CD4-positive, CD25-positive, alpha-beta regulatory T cell (primary cell): ENCODE data around the gene C1QC. TPM values are rescaled to one million over a fixed set of nuclear protein-coding genes. Genes with fewer than 3 reads are reported as not detected.
"Not testable (repeated sequence)": the region's sequence is repeated elsewhere in the genome, so short reads cannot be mapped to it uniquely, and the experiment has no call there.

Experiments used
- ATAC-seq, 2 donors: fragments of 150-1000 bp; cut with Tn5 transposase; one replicate each; pipeline ENCODE4 v1.10.0; 2021; ENCODE audit warnings: low read depth in 2 of 2, moderate number of reproducible peaks in 2 of 2, moderate library complexity in 1 of 2
- DNase-seq, 3 donors: peaks; one replicate each; pipeline versions ENCODE4 v3.0.0 to v3.0.0-alpha.2; 2012 to 2022; ENCODE audit warnings: mixed read lengths in 1 of 3
- H3K27ac ChIP-seq: one replicate; pipeline ENCODE4 v1.7.0; 2013; ENCODE audit warnings: mild to moderate bottlenecking, low read length; ENCODE audit not compliant: insufficient read depth, poor library complexity, severe bottlenecking
- H3K27me3 ChIP-seq: one replicate; pipeline ENCODE4 v1.7.0; 2013; ENCODE audit warnings: low read length; ENCODE audit not compliant: control insufficient read depth, insufficient read depth
- H3K36me3 ChIP-seq: one replicate; pipeline ENCODE4 v1.7.0; 2013; ENCODE audit warnings: mild to moderate bottlenecking, low read length, moderate library complexity; ENCODE audit not compliant: control insufficient read depth, insufficient read depth
- H3K4me1 ChIP-seq: 2 replicates; pipeline ENCODE4 v1.7.0; 2013; ENCODE audit warnings: mild to moderate bottlenecking, low read length; ENCODE audit not compliant: insufficient read depth, control insufficient read depth, poor library complexity, severe bottlenecking
- H3K4me3 ChIP-seq: one replicate; pipeline ENCODE4 v1.7.0; 2013; ENCODE audit warnings: low read depth, mild to moderate bottlenecking, low read length, moderate library complexity
- H3K9me3 ChIP-seq, 2 experiments: 1 replicate in 1 of 2; 2 replicates in 1 of 2; pipeline ENCODE4 v1.7.0; 2013; ENCODE audit warnings: low read length in 2 of 2, mild to moderate bottlenecking in 1 of 2, moderate library complexity in 1 of 2; ENCODE audit not compliant: control insufficient read depth in 2 of 2
- H3K27ac Mint-ChIP-seq, 3 donors: one replicate each; pipeline ENCODE4 v1.8.0; 2020 to 2022; ENCODE audit warnings: mild to moderate bottlenecking in 3 of 3, mixed read lengths in 3 of 3, moderate library complexity in 2 of 3
- H3K27me3 Mint-ChIP-seq: one replicate; pipeline ENCODE4 v1.8.0; 2022; ENCODE audit warnings: mild to moderate bottlenecking, mixed read lengths
- H3K36me3 Mint-ChIP-seq: one replicate; pipeline ENCODE4 v1.8.0; 2020; ENCODE audit warnings: mixed read lengths
- H3K4me1 Mint-ChIP-seq, 4 donors: one replicate each; pipeline ENCODE4 v1.8.0; 2020 to 2022; ENCODE audit warnings: mixed read lengths in 4 of 4, mild to moderate bottlenecking in 1 of 4
- H3K4me3 Mint-ChIP-seq, 4 donors: one replicate each; pipeline ENCODE4 v1.8.0; 2020 to 2022; ENCODE audit warnings: mild to moderate bottlenecking in 4 of 4, mixed read lengths in 4 of 4, moderate library complexity in 3 of 4
- H3K9me3 Mint-ChIP-seq, 7 donors: one replicate each; pipeline ENCODE4 v1.8.0; 2020 to 2022; ENCODE audit warnings: mixed read lengths in 7 of 7, mild to moderate bottlenecking in 3 of 7, moderate library complexity in 2 of 7
- polyA plus RNA-seq, 4 donors: library from polyadenylated mRNA; unstranded; fragments of 300-500 nt; fragmentation: Illumina TruSeq; gene quantifications; one replicate each; pipeline ENCODE4 v1.2.3, GENCODE V29; 2021
- total RNA-seq: library from RNA; stranded (reverse); gene quantifications from one replicate; pipeline ENCODE4 v1.2.3, GENCODE V29; 2022

Gene C1QC
- total and polyA plus RNA-seq, 5 donors from 2014 or later, result not detected

DNA sequence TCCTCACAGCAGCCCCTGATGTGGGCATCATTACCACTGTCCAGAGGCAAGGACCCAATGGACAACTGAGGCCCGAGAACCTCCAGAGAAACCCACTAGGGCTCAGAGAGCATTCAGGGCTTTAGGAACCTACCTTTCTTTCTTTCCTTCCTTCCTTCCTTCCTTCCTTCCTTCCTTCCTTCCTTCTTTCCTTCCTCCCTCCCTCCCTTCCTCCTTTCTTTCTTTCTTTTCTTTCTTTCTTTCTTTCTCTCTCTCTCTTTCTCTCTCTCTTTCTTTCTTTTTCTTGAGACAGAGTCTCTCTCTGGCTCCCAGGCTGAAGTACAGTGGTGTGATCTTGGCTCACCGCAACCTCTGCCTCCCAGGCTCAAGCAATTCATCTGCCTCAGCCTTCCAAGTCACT lies 25.4 kb downstream of the C1QC start:
- not testable (repeated sequence) for H3K9me3 ChIP-seq, H3K36me3 Mint-ChIP-seq, H3K4me1 Mint-ChIP-seq, DNase-seq, H3K27ac ChIP-seq, H3K4me3 Mint-ChIP-seq, H3K27ac Mint-ChIP-seq, H3K4me1 ChIP-seq, H3K9me3 Mint-ChIP-seq, H3K36me3 ChIP-seq, H3K4me3 ChIP-seq, H3K27me3 ChIP-seq, ATAC-seq
- H3K27me3 Mint-ChIP-seq, result peaks cover 15% of the 10 kb centered on the region

DNA sequence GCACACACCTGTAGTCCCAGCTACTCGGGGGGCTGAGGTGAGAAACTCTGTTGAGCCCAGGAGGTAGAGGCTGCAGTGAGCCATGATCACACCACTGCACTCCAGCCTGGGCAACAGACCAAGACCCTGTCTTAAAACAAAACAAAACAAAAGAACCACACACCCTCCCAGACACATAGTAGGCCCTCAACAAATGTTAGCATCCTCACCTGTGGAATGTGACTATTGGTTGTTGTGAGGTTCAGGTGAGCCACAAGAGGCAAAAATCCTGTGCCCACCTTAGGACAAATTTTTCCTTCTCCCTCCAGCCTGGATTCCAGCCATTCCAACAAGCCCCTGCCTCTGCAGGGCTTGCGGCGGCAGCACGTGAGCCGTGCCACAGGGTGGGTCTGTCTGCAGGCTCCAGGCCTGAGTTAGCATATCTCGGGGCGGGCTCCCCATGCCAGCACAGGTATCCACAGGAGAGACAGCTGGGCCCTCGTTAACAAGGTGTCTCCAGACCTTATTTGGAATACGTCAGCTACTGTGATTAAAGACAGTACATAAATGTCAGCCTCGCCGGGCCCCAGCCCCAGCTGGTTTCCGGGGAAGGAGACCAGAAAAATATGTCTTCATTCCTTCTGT lies 27.0 kb downstream of the C1QC start:
- no peak for DNase-seq
- peaks cover 16% of the 10 kb centered on the region for H3K27me3 Mint-ChIP-seq
- H3K9me3 Mint-ChIP-seq, result no peaks in the 10 kb centered on the region
- no peaks in the 10 kb centered on the region for H3K9me3 ChIP-seq
- H3K36me3 Mint-ChIP-seq, result no peaks in the 10 kb centered on the region
- H3K27me3 ChIP-seq, result peaks cover 2% of the 10 kb centered on the region
- no peak for ATAC-seq
- peaks cover 0 to 2% (median 0%) of the 10 kb centered on the region in 4 donors for H3K4me1 Mint-ChIP-seq
- no peak overlapping the region for H3K27ac Mint-ChIP-seq
- no peak overlapping the region for H3K4me3 ChIP-seq
- no peak overlapping the region for H3K27ac ChIP-seq
- H3K4me1 ChIP-seq, result no peaks in the 10 kb centered on the region
- H3K36me3 ChIP-seq, result no peaks in the 10 kb centered on the region
- no peak overlapping the region for H3K4me3 Mint-ChIP-seq

DNA sequence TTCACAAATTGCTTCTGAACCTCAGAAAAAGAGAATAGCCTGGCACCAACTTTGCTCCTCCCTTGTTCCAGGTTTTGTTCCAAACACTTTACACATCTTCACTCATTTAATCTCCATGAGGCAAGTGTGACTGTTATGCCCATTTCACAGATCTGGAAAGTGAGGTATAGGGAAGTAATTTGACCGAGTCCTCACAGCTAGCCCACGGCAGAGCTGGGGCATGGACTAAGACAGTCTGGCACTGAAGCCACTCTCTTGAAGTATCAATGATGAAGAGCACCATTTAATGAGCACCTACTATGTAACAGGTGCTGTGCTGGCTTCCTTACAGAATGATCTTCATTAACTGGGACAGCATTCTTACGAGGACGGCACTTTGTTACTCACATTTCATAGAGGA lies 28.6 kb downstream of the C1QC start:
- H3K4me3 Mint-ChIP-seq, result no peak overlapping the region
- no peak overlapping the region for H3K27ac Mint-ChIP-seq
- no peaks in the 10 kb centered on the region for H3K36me3 Mint-ChIP-seq
- ATAC-seq, result no peak
- no peak overlapping the region for H3K4me3 ChIP-seq
- H3K4me1 Mint-ChIP-seq, result peaks cover 0 to 2% (median 0%) of the 10 kb centered on the region in 4 donors
- H3K9me3 Mint-ChIP-seq, result no peaks in the 10 kb centered on the region
- H3K9me3 ChIP-seq, result no peaks in the 10 kb centered on the region
- H3K27ac ChIP-seq, result no peak overlapping the region
- H3K27me3 Mint-ChIP-seq, result peaks cover 14% of the 10 kb centered on the region
- DNase-seq, result no peak
- no peaks in the 10 kb centered on the region for H3K4me1 ChIP-seq
- H3K27me3 ChIP-seq, result peaks cover 2% of the 10 kb centered on the region
- H3K36me3 ChIP-seq, result no peaks in the 10 kb centered on the region

DNA sequence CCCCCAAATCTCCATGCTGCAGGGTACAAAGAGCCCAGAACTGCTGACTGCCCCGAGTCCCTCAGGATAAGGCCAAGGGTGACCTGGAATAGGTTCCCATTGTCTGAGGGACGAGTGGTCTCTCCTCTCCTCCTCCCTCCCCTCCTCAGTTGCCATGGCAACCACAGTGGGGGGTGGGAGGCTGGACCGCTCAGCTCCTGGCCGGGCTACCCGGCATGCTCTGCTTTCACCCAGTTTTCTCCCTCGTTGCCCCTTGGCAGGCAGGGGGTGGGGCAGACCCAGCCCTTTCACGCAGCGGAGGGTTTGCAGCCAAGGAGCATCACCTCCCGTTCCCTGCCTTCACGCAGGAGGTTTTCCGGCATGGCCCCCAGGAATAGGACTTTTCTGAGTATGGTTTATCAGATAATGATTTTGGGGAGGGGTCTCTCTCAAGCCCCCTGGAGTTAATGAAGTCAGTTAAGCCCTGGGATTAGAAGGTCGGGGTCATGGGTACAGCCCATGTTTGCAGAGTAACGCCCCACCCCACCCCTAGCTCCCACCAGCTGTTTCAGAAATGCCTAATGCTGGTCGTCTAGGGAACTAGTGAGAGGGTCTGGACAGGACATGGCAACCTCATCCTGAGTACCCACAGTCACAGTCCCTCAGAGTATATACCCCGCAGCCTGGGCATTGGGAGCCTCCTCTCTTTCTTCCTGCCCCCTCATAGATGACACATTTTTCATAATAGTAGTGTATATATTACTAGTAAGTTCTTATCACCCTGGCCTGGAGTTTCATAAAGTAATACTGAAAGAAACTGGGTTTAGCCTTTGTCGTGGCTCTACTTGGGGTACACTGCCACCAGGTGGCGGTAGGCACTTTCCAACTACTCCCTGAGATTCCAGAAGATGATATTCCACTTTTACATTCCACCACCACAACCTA lies 30.3 kb downstream of the C1QC start:
- no peaks in the 10 kb centered on the region for H3K4me1 ChIP-seq
- no peaks in the 10 kb centered on the region for H3K9me3 ChIP-seq
- DNase-seq (peak in 1 of 3 donors; percentile 14), ATAC-seq (no peak)
- Mint-ChIP-seq H3K4me3 (no peak overlapping the region), H3K27ac (no peak overlapping the region), H3K9me3 (no peaks in the 10 kb centered on the region), H3K4me1 (peaks cover 0 to 2% (median 0%) of the 10 kb centered on the region in 4 donors), H3K27me3 (peaks cover 14% of the 10 kb centered on the region), H3K36me3 (no peaks in the 10 kb centered on the region)
- no peaks in the 10 kb centered on the region for H3K36me3 ChIP-seq
- no peak overlapping the region for H3K4me3 ChIP-seq
- no peak overlapping the region for H3K27ac ChIP-seq
- peaks cover 2% of the 10 kb centered on the region for H3K27me3 ChIP-seq

DNA sequence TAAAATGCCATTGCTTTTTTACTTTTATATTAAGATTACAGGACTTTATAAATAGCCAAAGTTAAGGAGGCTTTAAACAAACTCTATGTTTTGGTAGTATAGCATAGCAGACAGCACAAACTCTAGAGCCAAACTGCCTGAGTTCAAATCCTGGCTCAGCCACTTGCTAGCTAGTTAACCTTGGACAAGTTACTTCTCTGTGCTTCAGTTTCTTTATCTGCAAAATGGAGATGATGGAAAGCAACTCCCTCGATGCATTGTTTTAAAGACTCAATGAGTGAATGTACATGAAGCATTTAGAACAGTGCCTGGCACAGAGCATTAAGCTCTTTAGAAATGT lies 30.9 kb downstream of the C1QC start:
- Mint-ChIP-seq H3K36me3 (no peaks in the 10 kb centered on the region), H3K4me1 (peaks cover 0 to 2% (median 0%) of the 10 kb centered on the region in 4 donors), H3K4me3 (no peak overlapping the region), H3K27ac (no peak overlapping the region), H3K9me3 (no peaks in the 10 kb centered on the region), H3K27me3 (peaks cover 11% of the 10 kb centered on the region)
- Histone ChIP-seq H3K4me1 (no peaks in the 10 kb centered on the region), H3K27ac (no peak overlapping the region), H3K27me3 (peaks cover 2% of the 10 kb centered on the region), H3K9me3 (no peaks in the 10 kb centered on the region), H3K4me3 (no peak overlapping the region), H3K36me3 (no peaks in the 10 kb centered on the region)
- ATAC-seq (no peak), DNase-seq (no peak)

DNA sequence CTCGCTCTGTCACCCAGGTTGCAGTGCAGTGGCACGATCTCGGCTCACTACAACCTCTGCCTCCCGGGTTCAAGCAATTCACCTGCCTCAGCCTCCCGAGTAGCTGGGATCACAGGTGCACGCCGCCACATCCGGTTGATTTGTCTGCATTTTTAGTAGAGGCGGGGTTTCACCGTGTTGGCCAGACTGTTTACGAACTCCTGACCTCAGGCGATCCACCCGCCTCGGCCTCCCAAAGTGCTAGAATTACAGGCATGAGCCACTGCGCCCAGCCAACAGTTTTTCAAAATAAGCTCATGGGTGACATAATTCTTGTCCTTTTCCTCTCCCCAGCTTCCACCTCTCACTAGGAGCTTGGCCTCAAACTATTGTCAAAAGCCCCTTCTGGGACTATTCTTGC lies 32.7 kb downstream of the C1QC start:
- not testable (repeated sequence) for H3K9me3 ChIP-seq, H3K9me3 Mint-ChIP-seq, H3K36me3 Mint-ChIP-seq, H3K4me3 ChIP-seq, ATAC-seq, H3K4me3 Mint-ChIP-seq, H3K4me1 ChIP-seq, H3K27me3 ChIP-seq, H3K4me1 Mint-ChIP-seq, H3K36me3 ChIP-seq, H3K27ac ChIP-seq, DNase-seq, H3K27ac Mint-ChIP-seq, H3K27me3 Mint-ChIP-seq

DNA sequence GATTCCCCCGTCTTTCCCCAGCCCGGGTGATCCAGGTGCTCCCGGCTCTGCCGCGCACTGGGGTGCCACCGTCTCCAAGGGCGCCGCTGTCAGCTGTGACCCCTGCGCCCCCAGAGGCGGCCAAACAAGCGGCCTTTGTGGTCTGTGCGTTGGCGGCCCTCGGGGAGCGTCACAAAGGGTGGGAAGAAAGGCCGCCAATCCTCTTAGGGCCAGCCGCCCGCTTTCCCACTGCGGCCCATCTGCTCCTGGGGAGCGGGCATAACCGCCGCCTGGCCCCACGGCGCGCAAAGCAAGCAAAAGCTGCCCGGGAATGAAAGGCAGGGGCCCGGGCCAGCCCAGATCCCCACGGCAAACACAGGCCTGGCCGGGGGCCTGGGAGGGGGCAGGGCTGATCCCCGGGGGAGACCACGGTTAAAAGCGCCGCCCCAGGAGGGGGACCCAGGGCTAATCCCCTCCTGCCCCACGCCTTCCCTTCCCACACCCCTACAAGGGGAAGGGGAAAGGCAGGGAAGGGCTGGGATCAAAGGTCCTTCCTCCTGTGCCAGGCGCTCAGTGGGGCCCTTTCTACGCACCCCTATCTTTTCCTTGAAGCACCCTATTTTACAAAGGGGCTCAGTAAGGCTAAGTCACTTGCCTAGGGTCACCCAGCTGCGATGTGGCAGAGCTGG lies 33.6 kb downstream of the C1QC start:
- Histone ChIP-seq H3K9me3 (no peaks in the 10 kb centered on the region), H3K36me3 (no peaks in the 10 kb centered on the region), H3K4me3 (no peak overlapping the region), H3K27ac (no peak overlapping the region), H3K4me1 (no peaks in the 10 kb centered on the region), H3K27me3 (peaks cover 2% of the 10 kb centered on the region)
- Mint-ChIP-seq H3K27ac (no peak overlapping the region), H3K4me1 (peaks cover 0 to 2% (median 0%) of the 10 kb centered on the region in 4 donors), H3K9me3 (no peaks in the 10 kb centered on the region), H3K4me3 (no peak overlapping the region), H3K36me3 (no peaks in the 10 kb centered on the region), H3K27me3 (peaks cover 4% of the 10 kb centered on the region)
- DNase-seq, result no peak
- ATAC-seq, result no peak
